HFF-Myc (cell line): Measurements from ENCODE around the gene ZNF662.

Experiments
- DNase-seq: peaks from one replicate; pipeline ENCODE4 v3.0.0-alpha.2; 2011; ENCODE audit warnings: low read depth; ENCODE audit errors: extremely low read depth
- H3K4me3 ChIP-seq: replicated peaks from 2 replicates; pipeline ENCODE4 v1.5.1; 2011; ENCODE audit warnings: low read depth, mild to moderate bottlenecking, control low read depth, low read length
- TF ChIP-seq, protein P1 (sequence below): IDR thresholded peaks from 2 replicates; pipeline ENCODE4 v1.5.1; 2012; ENCODE audit warnings: mild to moderate bottlenecking, low read depth, low read length, control low read depth; ENCODE audit errors: missing control alignments

The ZNF662 gene

GRCh38 chr3:42871592-42872196, 34.2 kb upstream of the ZNF662 start:
- no peak overlapping the region for H3K4me3 ChIP-seq
- TF ChIP-seq, protein P1, sequence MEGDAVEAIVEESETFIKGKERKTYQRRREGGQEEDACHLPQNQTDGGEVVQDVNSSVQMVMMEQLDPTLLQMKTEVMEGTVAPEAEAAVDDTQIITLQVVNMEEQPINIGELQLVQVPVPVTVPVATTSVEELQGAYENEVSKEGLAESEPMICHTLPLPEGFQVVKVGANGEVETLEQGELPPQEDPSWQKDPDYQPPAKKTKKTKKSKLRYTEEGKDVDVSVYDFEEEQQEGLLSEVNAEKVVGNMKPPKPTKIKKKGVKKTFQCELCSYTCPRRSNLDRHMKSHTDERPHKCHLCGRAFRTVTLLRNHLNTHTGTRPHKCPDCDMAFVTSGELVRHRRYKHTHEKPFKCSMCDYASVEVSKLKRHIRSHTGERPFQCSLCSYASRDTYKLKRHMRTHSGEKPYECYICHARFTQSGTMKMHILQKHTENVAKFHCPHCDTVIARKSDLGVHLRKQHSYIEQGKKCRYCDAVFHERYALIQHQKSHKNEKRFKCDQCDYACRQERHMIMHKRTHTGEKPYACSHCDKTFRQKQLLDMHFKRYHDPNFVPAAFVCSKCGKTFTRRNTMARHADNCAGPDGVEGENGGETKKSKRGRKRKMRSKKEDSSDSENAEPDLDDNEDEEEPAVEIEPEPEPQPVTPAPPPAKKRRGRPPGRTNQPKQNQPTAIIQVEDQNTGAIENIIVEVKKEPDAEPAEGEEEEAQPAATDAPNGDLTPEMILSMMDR, result no peak
- DNase-seq, result no peak

DNA sequence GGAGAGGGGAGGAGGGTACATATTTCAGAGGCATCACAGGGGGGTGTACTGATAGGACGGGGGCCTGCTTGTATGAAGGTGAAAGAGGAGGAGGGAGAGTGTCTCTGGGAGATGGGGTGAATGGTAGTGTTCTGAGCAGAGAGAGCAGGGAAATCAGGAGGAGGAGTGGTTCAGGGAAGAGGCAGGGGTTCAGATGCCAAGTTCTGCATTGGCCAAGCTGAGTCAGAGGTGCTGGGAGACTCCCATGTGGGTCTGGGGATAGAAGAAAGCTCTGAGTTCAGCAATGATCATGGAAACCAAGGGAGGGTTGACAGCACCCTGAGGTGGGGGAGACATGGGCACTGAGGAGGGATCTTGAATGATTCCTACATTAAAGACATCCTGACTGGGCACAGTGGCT, 33.2 kb upstream of the ZNF662 start:
- TF ChIP-seq, protein P1, result no peak
- no peak for DNase-seq
- H3K4me3 ChIP-seq, result no peak overlapping the region

- no peak overlapping the region for H3K4me3 ChIP-seq
- TF ChIP-seq, protein P1, result no peak
- no peak for DNase-seq
These were observed 32.5 kb upstream of the ZNF662 start for GRCh38 chr3:42873221-42873982.

- H3K4me3 ChIP-seq, result no peak overlapping the region
- TF ChIP-seq, protein P1, result no peak
- DNase-seq, result no peak
These were observed 31.2 kb upstream of the ZNF662 start for GRCh38 chr3:42874749-42875148.

DNA sequence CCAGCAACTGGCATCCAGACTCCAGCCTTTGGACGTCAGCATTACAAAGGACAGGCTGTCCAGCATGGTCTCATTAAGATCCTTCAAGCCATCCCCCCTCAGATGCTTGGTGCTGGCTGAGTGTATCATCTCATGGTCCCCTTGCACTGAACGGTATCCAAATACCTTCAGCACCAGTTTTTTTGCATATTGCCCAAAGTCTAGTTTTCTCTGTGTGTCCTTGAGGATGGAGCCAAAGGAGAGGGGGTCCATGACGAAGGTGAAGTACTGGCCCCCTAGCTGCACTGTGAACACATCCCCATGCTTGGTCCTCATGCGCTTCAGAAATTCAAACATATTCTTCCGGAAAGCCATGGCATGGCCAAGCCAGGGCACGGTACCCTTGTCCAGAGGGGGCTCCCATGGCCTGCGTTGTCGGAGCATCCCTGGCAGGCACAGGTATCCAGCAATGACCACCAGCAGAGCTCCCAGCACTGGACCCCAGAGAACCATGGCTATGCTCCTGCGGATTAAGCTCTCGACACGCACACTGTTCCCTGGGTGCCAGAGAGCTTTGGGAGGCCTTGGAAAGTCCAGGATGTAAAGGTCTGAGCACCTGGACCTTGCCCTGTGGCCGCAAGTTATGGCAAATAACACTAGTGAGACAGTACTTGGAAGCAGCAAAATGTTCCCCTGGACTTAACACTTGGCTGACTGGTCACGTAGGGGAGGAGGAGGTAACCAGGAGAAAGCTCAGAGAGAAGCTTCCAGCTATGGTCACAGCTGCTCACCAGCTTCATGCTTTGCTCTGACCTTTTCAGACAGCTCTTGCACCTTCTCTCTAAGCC, 30.4 kb upstream of the ZNF662 start, which contains the start of gene CYP8B1:
Gene CYP8B1 (minus strand): TSS at position 555 of the 827 bp plus-strand sequence. CDS start 63 bp downstream, at position 492.
- TF ChIP-seq, protein P1, result no peak

GRCh38 chr3:42876401-42876800, 29.5 kb upstream of the ZNF662 start:
- no peak overlapping the region for H3K4me3 ChIP-seq
- no peak for DNase-seq
- TF ChIP-seq, protein P1, result no peak

More for the DNA sequence above, 30.4 kb upstream of the ZNF662 start, which contains the start of gene CYP8B1:
- H3K4me3 ChIP-seq, result no peak within 1 kb of the TSS
- DNase-seq, result no peak
